PC-9 (cell line): ENCODE measurements around the gene DDX49. TPM values are rescaled to one million over a fixed set of nuclear protein-coding genes. Genes with fewer than 3 reads are reported as not detected.
A peak's percentile ranks its signal among the peaks of the same experiment; 100 is the strongest.

Experiments
- BruUV-seq: library from RNA; stranded (reverse); fragments of 400-500 nt; replicated peaks from 2 replicates; lab custom pipeline; 2021; lab: Mats Ljungman, UMichigan
- CTCF ChIA-PET: fragments of 300-600 bp; sonication (Branson Sonifier 250); formaldehyde crosslinking; loops from one replicate; lab custom pipeline; 2022; ENCODE audit warnings: antibody characterized with exemption; lab: Charles Lee
- POLR2A ChIA-PET: fragments of 300-600 bp; sonication (Branson Sonifier 250); formaldehyde crosslinking; loops from one replicate; lab custom pipeline; 2022; ENCODE audit warnings: antibody characterized with exemption; ENCODE audit not compliant: unreplicated experiment; lab: Charles Lee
- DNase-seq, 2 experiments: peaks; one replicate each; pipeline versions ENCODE4 v3.0.0 to v3.0.0-alpha.2; 2015 to 2022; ENCODE audit warnings: mixed read lengths in 1 of 2
- H2AFZ ChIP-seq: fragments of 200-600 bp; sonication (generic); 2 replicates; pipeline ENCODE4 v1.8.1; 2017; ENCODE audit warnings: antibody characterized with exemption
- H3F3A ChIP-seq: fragments of 200-600 bp; sonication (generic); 2 replicates; pipeline ENCODE4 v1.8.1; 2017; ENCODE audit warnings: antibody characterized with exemption, mild to moderate bottlenecking, low read depth; ENCODE audit not compliant: insufficient read depth
- H3K27ac ChIP-seq: fragments of 200-600 bp; sonication (generic); 2 replicates; pipeline ENCODE4 v1.6.1; 2016; ENCODE audit warnings: mixed run types
- H3K27me3 ChIP-seq: fragments of 200-600 bp; sonication (generic); 2 replicates; pipeline ENCODE4 v1.6.1; 2016; ENCODE audit warnings: low read depth, mixed run types; ENCODE audit not compliant: insufficient read depth
- H3K36me3 ChIP-seq: fragments of 200-600 bp; sonication (generic); 2 replicates; pipeline ENCODE4 v1.6.1; 2016; ENCODE audit warnings: low read depth, mixed run types
- H3K4me1 ChIP-seq: fragments of 200-600 bp; sonication (generic); replicated peaks from 2 replicates; pipeline ENCODE4 v1.6.1; 2016; ENCODE audit warnings: mixed run types; ENCODE audit not compliant: insufficient read depth
- H3K4me2 ChIP-seq: fragments of 200-600 bp; sonication (generic); 2 replicates; pipeline ENCODE4 v1.6.1; 2017; ENCODE audit warnings: mixed run types
- H3K4me3 ChIP-seq: fragments of 200-600 bp; sonication (generic); 2 replicates; pipeline ENCODE4 v1.6.1; 2016; ENCODE audit warnings: mixed run types
- H3K79me2 ChIP-seq: fragments of 200-600 bp; sonication (generic); 2 replicates; pipeline ENCODE4 v1.6.1; 2017; ENCODE audit warnings: low read depth, mixed run types
- H3K9me2 ChIP-seq: fragments of 200-600 bp; sonication (generic); 2 replicates; pipeline ENCODE4 v1.8.1; 2017; ENCODE audit warnings: mild to moderate bottlenecking; ENCODE audit not compliant: insufficient read depth
- H3K9me3 ChIP-seq: fragments of 200-600 bp; sonication (generic); 2 replicates; pipeline ENCODE4 v1.8.1; 2016; ENCODE audit warnings: low read depth; ENCODE audit not compliant: insufficient read depth
- H4K20me1 ChIP-seq: fragments of 200-600 bp; sonication (generic); 2 replicates; pipeline ENCODE4 v1.8.1; 2017; ENCODE audit not compliant: insufficient read depth
- CTCF ChIP-seq: fragments of 200-600 bp; sonication (generic); conservative IDR thresholded peaks from 2 replicates; pipeline ENCODE4 v1.6.1; 2017; ENCODE audit warnings: mixed run types, antibody characterized with exemption, mild to moderate bottlenecking, moderate library complexity
- EZH2 ChIP-seq: fragments of 200-600 bp; sonication (generic); IDR thresholded peaks from 2 replicates; pipeline ENCODE4 v1.8.0; 2017; ENCODE audit warnings: antibody characterized with exemption, low read depth
- intact Hi-C: fragments of 100-400 bp; cut with micrococcal nuclease; formaldehyde crosslinking; loops from one replicate; pipeline ENCODE4 v1.10.0; 2022; ENCODE audit not compliant: unreplicated experiment
- total RNA-seq: library from RNA; stranded (reverse); gene quantifications from 2 replicates; pipeline ENCODE4 v1.2.3, GENCODE V29; 2021

DDX49 gene
- total RNA-seq, 1 experiment from 2014 or later: 41.2 TPM

GRCh38 chr19:18879579-18880373 lies 39.7 kb upstream of the DDX49 start:
- H4K20me1 ChIP-seq: peaks cover 23% of the 10 kb centered on the region; the same call in 1 of the 2 replicates
- no TSS peak for BruUV-seq
- H3K27ac ChIP-seq: no peak overlapping the region
- H3K4me1 ChIP-seq: no peaks in the 10 kb centered on the region
- no peaks in the 10 kb centered on the region for H3K79me2 ChIP-seq
- no peaks in the 10 kb centered on the region for H3K27me3 ChIP-seq
- no peaks in the 10 kb centered on the region for H3K36me3 ChIP-seq
- H2AFZ ChIP-seq: no peak overlapping the region
- peaks cover 46% of the 10 kb centered on the region for H3F3A ChIP-seq
- H3K4me2 ChIP-seq: no peak overlapping the region
- no peaks in the 10 kb centered on the region for H3K9me2 ChIP-seq
- TF ChIP-seq EZH2: no peak
- TF ChIP-seq CTCF: no peak
- POLR2A ChIA-PET: interaction anchor here (0.6 kb wide), 1 partner anchor 530 kb away, joined by 14 read pairs; no protein-coding TSS in a partner anchor
- CTCF ChIA-PET: interaction anchor here (0.7 kb wide), 1 partner anchor 15 kb away, joined by 10 read pairs; no protein-coding TSS in a partner anchor
- intact Hi-C loops: no loop called here
- peak; percentile 33 to 73 for DNase-seq
- H3K9me3 ChIP-seq: no peaks in the 10 kb centered on the region
- H3K4me3 ChIP-seq: no peak overlapping the region

- Histone ChIP-seq H3K9me2 (no peaks in the 10 kb centered on the region), H3K4me1 (no peaks in the 10 kb centered on the region), H3K79me2 (no peaks in the 10 kb centered on the region), H3K4me2 (no peak overlapping the region), H4K20me1 (peaks cover 23% of the 10 kb centered on the region; the same call in 1 of the 2 replicates), H3K4me3 (no peak overlapping the region), H3F3A (peaks cover 30% of the 10 kb centered on the region), H3K27ac (no peak overlapping the region), H3K9me3 (no peaks in the 10 kb centered on the region), H2AFZ (no peak overlapping the region), H3K36me3 (no peaks in the 10 kb centered on the region), H3K27me3 (no peaks in the 10 kb centered on the region)
- ChIA-PET POLR2A (no interaction called here), CTCF (no interaction called here)
- intact Hi-C loops: no loop called here
- no TSS peak for BruUV-seq
- no peak for DNase-seq
- TF ChIP-seq CTCF (no peak), EZH2 (no peak)
These were observed 38.0 kb upstream of the DDX49 start for GRCh38 chr19:18881491-18881890.

GRCh38 chr19:18883526-18884304 lies 35.8 kb upstream of the DDX49 start:
- BruUV-seq: no TSS peak
- Histone ChIP-seq H3K79me2 (no peaks in the 10 kb centered on the region), H3K4me3 (no peak overlapping the region), H3K27me3 (no peaks in the 10 kb centered on the region), H3K36me3 (no peaks in the 10 kb centered on the region), H3K9me2 (no peaks in the 10 kb centered on the region), H3K9me3 (no peaks in the 10 kb centered on the region), H3K4me2 (no peak overlapping the region), H3K27ac (no peak overlapping the region), H3K4me1 (no peaks in the 10 kb centered on the region), H2AFZ (no peak overlapping the region), H3F3A (peaks cover 16% of the 10 kb centered on the region), H4K20me1 (peaks cover 11% of the 10 kb centered on the region; the same call in 1 of the 2 replicates)
- CTCF ChIA-PET: no interaction called here
- TF ChIP-seq EZH2: no peak
- TF ChIP-seq CTCF: no peak
- DNase-seq: no peak
- POLR2A ChIA-PET: no interaction called here
- intact Hi-C loops: no loop called here
